ENCODE measurements around the gene HSPBP1. TPM values are rescaled to one million over a fixed set of nuclear protein-coding genes. Genes with fewer than 3 reads are reported as not detected.

Gene HSPBP1
- total and polyA plus RNA-seq, 2 donors (not counting 3 experiments of a cell fraction or from before 2014, with no cell fraction given), result 30.4 to 47.5 TPM

DNA sequence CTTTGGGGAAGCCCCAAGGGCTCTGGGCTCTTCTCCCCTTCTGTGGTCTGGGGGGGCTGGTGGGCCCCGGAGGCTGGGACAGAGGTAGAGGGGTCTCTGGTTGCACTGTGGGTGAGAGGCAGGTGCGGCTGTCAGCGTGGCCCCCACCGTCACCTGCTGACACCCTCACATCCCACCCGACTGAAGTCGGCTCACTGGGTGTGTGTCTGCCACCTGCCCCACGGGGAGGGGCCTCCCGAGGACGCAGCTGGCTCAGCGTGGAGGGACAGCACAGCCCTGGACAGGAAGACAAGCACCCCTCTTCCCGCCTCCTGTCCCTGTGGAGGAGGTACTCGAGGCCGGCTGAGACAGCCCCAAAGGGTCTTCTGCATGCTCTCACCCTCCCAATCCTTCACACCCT lies 49.1 kb downstream of the HSPBP1 start:
- TF ChIP-seq, protein P1, sequence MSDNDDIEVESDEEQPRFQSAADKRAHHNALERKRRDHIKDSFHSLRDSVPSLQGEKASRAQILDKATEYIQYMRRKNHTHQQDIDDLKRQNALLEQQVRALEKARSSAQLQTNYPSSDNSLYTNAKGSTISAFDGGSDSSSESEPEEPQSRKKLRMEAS (IDR thresholded peaks at IDR 0.05; ENCODE audit: insufficient read depth, insufficient read length), result no peak
- no peak for TF ChIP-seq FOS (IDR thresholded peaks at IDR 0.05; ENCODE audit: borderline replicate concordance, insufficient read depth, low read length)
- Histone ChIP-seq H2AFZ (ENCODE audit: low read depth, low read length) (no peak overlapping the region), H3K79me2 (ENCODE audit: control insufficient read depth, insufficient read depth, low read length) (no peaks in the 10 kb centered on the region), H3K9ac (replicated peaks; ENCODE audit: extremely low read depth, insufficient read depth, low read length) (no peak overlapping the region), H3K27me3 (ENCODE audit: control insufficient read depth in 2 of 2, insufficient read depth in 2 of 2, low read length in 2 of 2) (no peaks in the 10 kb centered on the region), H3K9me1 (replicated peaks; ENCODE audit: control insufficient read depth, extremely low read depth, insufficient read depth, low read length) (no peaks in the 10 kb centered on the region), H4K20me1 (replicated peaks; ENCODE audit: control insufficient read depth, extremely low read depth, insufficient read depth, low read length) (no peaks in the 10 kb centered on the region), H3K27ac (ENCODE audit: insufficient read depth, low read depth, low read length) (no peak overlapping the region), H3K4me3 (replicated peaks in 1 of 3; ENCODE audit: insufficient read depth in 1 of 3, low read depth in 1 of 3, low read length in 3 of 3) (no peak overlapping the region), H3K9me3 (replicated peaks; ENCODE audit: control insufficient read depth, insufficient read depth, low read length) (no peaks in the 10 kb centered on the region), H3K4me1 (ENCODE audit: control insufficient read depth, extremely low read depth, insufficient read depth, low read length) (no peaks in the 10 kb centered on the region), H3K4me2 (ENCODE audit: insufficient read depth, low read length) (no peak overlapping the region), H3K36me3 (ENCODE audit: control insufficient read depth in 2 of 2, extremely low read depth in 1 of 2, insufficient read depth in 2 of 2, low read length in 2 of 2) (peaks cover 3 to 45% of the 10 kb centered on the region in 2 experiments)
- no peak for FAIRE-seq
- POLR2A ChIA-PET, result no interaction called here
- dilution Hi-C loops (cut with MboI; ENCODE audit: extremely low pct_ligation_motif_present, low sequenced_read_pairs) (no loop called here), intact Hi-C loops (cut with micrococcal nuclease) (no loop called here)
- CTCF ChIA-PET, result no interaction called here
- no peak for DNase-seq (ENCODE audit: low read depth, low spot score)
- no TSS peak for BruUV-seq (replicated peaks)

GRCh38 chr19:55230329-55230728 lies 49.6 kb downstream of the HSPBP1 start:
- dilution Hi-C loops (cut with MboI; ENCODE audit: extremely low pct_ligation_motif_present, low sequenced_read_pairs), result no loop called here
- POLR2A ChIA-PET, result no interaction called here
- H3K4me2 ChIP-seq (ENCODE audit: insufficient read depth, low read length), result no peak overlapping the region
- H3K9me3 ChIP-seq (replicated peaks; ENCODE audit: control insufficient read depth, insufficient read depth, low read length), result no peaks in the 10 kb centered on the region
- H3K27ac ChIP-seq (ENCODE audit: insufficient read depth, low read depth, low read length), result no peak overlapping the region
- BruUV-seq (replicated peaks), result no TSS peak
- no peak for FAIRE-seq
- intact Hi-C loops (cut with micrococcal nuclease), result no loop called here
- peaks cover 3 to 45% of the 10 kb centered on the region in 2 experiments for H3K36me3 ChIP-seq (ENCODE audit: control insufficient read depth in 2 of 2, extremely low read depth in 1 of 2, insufficient read depth in 2 of 2, low read length in 2 of 2)
- H3K4me3 ChIP-seq (replicated peaks in 1 of 3; ENCODE audit: insufficient read depth in 1 of 3, low read depth in 1 of 3, low read length in 3 of 3), result no peak overlapping the region
- H3K27me3 ChIP-seq (ENCODE audit: control insufficient read depth in 2 of 2, insufficient read depth in 2 of 2, low read length in 2 of 2), result no peaks in the 10 kb centered on the region
- CTCF ChIA-PET, result no interaction called here
- no peaks in the 10 kb centered on the region for H4K20me1 ChIP-seq (replicated peaks; ENCODE audit: control insufficient read depth, extremely low read depth, insufficient read depth, low read length)
- TF ChIP-seq POLR2AphosphoS5 (IDR thresholded peaks at IDR 0.05; ENCODE audit: insufficient read depth, low read depth, low read length), result no peak
- no peak for TF ChIP-seq FOS (IDR thresholded peaks at IDR 0.05; ENCODE audit: borderline replicate concordance, insufficient read depth, low read length)
- TF ChIP-seq EZH2 (IDR thresholded peaks at IDR 0.05; ENCODE audit: borderline replicate concordance, low read depth, low read length, severe bottlenecking), result no peak
- no peak for TF ChIP-seq GATA2 (IDR thresholded peaks at IDR 0.05; ENCODE audit: insufficient read depth, insufficient read length, low read depth, low read length)
- TF ChIP-seq POLR2A (IDR thresholded peaks at IDR 0.05; ENCODE audit: low read depth, low read length), result no peak
- TF ChIP-seq MYC (IDR thresholded peaks at IDR 0.05; ENCODE audit: low read depth, low read length), result no peak
- TF ChIP-seq, protein P2, sequence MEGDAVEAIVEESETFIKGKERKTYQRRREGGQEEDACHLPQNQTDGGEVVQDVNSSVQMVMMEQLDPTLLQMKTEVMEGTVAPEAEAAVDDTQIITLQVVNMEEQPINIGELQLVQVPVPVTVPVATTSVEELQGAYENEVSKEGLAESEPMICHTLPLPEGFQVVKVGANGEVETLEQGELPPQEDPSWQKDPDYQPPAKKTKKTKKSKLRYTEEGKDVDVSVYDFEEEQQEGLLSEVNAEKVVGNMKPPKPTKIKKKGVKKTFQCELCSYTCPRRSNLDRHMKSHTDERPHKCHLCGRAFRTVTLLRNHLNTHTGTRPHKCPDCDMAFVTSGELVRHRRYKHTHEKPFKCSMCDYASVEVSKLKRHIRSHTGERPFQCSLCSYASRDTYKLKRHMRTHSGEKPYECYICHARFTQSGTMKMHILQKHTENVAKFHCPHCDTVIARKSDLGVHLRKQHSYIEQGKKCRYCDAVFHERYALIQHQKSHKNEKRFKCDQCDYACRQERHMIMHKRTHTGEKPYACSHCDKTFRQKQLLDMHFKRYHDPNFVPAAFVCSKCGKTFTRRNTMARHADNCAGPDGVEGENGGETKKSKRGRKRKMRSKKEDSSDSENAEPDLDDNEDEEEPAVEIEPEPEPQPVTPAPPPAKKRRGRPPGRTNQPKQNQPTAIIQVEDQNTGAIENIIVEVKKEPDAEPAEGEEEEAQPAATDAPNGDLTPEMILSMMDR (IDR thresholded peaks at IDR 0.05; ENCODE audit: extremely low read depth in 1 of 2, insufficient read depth in 1 of 2, low read depth in 1 of 2, low read length in 2 of 2), result no peak
- no peak for TF ChIP-seq JUN (IDR thresholded peaks at IDR 0.05; ENCODE audit: borderline replicate concordance, insufficient read depth, insufficient read length, low read depth)
- TF ChIP-seq, protein P1 (IDR thresholded peaks at IDR 0.05; ENCODE audit: insufficient read depth, insufficient read length), result no peak
- no peak overlapping the region for H3K9ac ChIP-seq (replicated peaks; ENCODE audit: extremely low read depth, insufficient read depth, low read length)
- no peaks in the 10 kb centered on the region for H3K9me1 ChIP-seq (replicated peaks; ENCODE audit: control insufficient read depth, extremely low read depth, insufficient read depth, low read length)
- no peak overlapping the region for H2AFZ ChIP-seq (ENCODE audit: low read depth, low read length)
- no peaks in the 10 kb centered on the region for H3K79me2 ChIP-seq (ENCODE audit: control insufficient read depth, insufficient read depth, low read length)
- no peak for DNase-seq (ENCODE audit: low read depth, low spot score)
- H3K4me1 ChIP-seq (ENCODE audit: control insufficient read depth, extremely low read depth, insufficient read depth, low read length), result no peaks in the 10 kb centered on the region
